ENCODE results near the gene PLCB1. TPM values are rescaled to one million over a fixed set of nuclear protein-coding genes. Genes with fewer than 3 reads are reported as not detected.

PLCB1 gene
- total and polyA plus RNA-seq, 4 donors: 1.6 to 43.8 (median 6.1) TPM

GRCh38 chr20:8635048-8635572, 503.0 kb downstream of the PLCB1 start:
- H3K27me3 ChIP-seq (ENCODE audit: control insufficient read depth in 3 of 3, insufficient read depth in 3 of 3, low read length in 2 of 3): no peaks in the 10 kb centered on the region
- H3K4me3 ChIP-seq: no peak overlapping the region
- H3K9me3 ChIP-seq (ENCODE audit: control insufficient read depth in 4 of 4, insufficient read depth in 3 of 4, low read length in 3 of 4): no peaks in the 10 kb centered on the region
- TF ChIP-seq CTCF (IDR thresholded peaks at IDR 0.05; ENCODE audit: control extremely low read depth, extremely low read depth): no peak
- no peak overlapping the region for H3K27ac ChIP-seq (ENCODE audit: low read depth in 1 of 2, low read length in 1 of 2)
- WGBS, 2 donors: 90 to 92% methylated on average over 4 of the region's 4 CpGs
- no peak for ATAC-seq (ENCODE audit: insufficient read depth, low FRiP score)
- no peaks in the 10 kb centered on the region for H3K36me3 ChIP-seq (ENCODE audit: control insufficient read depth in 4 of 4, insufficient read depth in 4 of 4, low read length in 4 of 4)
- H3K4me1 ChIP-seq (ENCODE audit: control insufficient read depth in 5 of 5, insufficient read depth in 5 of 5, low read length in 5 of 5): no peaks in the 10 kb centered on the region
- H3K9ac ChIP-seq (ENCODE audit: insufficient read depth in 1 of 2, low read length in 2 of 2): no peak overlapping the region
- DNase-seq: no peak

GRCh38 chr20:8635837-8636236, 503.8 kb downstream of the PLCB1 start:
- WGBS, 2 donors: 90 to 95% methylated on average over 2 of the region's 2 CpGs
- no peak overlapping the region for H3K27ac ChIP-seq (ENCODE audit: low read depth in 1 of 2, low read length in 1 of 2)
- ATAC-seq (ENCODE audit: insufficient read depth, low FRiP score) (no peak), DNase-seq (no peak)
- H3K27me3 ChIP-seq (ENCODE audit: control insufficient read depth in 3 of 3, insufficient read depth in 3 of 3, low read length in 2 of 3): no peaks in the 10 kb centered on the region
- no peaks in the 10 kb centered on the region for H3K4me1 ChIP-seq (ENCODE audit: control insufficient read depth in 5 of 5, insufficient read depth in 5 of 5, low read length in 5 of 5)
- H3K36me3 ChIP-seq (ENCODE audit: control insufficient read depth in 4 of 4, insufficient read depth in 4 of 4, low read length in 4 of 4): no peaks in the 10 kb centered on the region
- H3K4me3 ChIP-seq: no peak overlapping the region
- H3K9me3 ChIP-seq (ENCODE audit: control insufficient read depth in 4 of 4, insufficient read depth in 3 of 4, low read length in 3 of 4): no peaks in the 10 kb centered on the region
- no peak overlapping the region for H3K9ac ChIP-seq (ENCODE audit: insufficient read depth in 1 of 2, low read length in 2 of 2)
- no peak for TF ChIP-seq CTCF (IDR thresholded peaks at IDR 0.05; ENCODE audit: control extremely low read depth, extremely low read depth)

GRCh38 chr20:8639112-8639778, 507.2 kb downstream of the PLCB1 start:
- H3K4me3 ChIP-seq: no peak overlapping the region
- no peaks in the 10 kb centered on the region for H3K9me3 ChIP-seq (ENCODE audit: control insufficient read depth in 4 of 4, insufficient read depth in 3 of 4, low read length in 3 of 4)
- no peak for TF ChIP-seq CTCF (IDR thresholded peaks at IDR 0.05; ENCODE audit: control extremely low read depth, extremely low read depth)
- ATAC-seq (ENCODE audit: insufficient read depth, low FRiP score): no peak
- WGBS, 2 donors: 88 to 91% methylated on average over 4 of the region's 4 CpGs
- H3K4me1 ChIP-seq (ENCODE audit: control insufficient read depth in 5 of 5, insufficient read depth in 5 of 5, low read length in 5 of 5): no peaks in the 10 kb centered on the region
- DNase-seq: no peak
- no peak overlapping the region for H3K9ac ChIP-seq (ENCODE audit: insufficient read depth in 1 of 2, low read length in 2 of 2)
- no peak overlapping the region for H3K27ac ChIP-seq (ENCODE audit: low read depth in 1 of 2, low read length in 1 of 2)
- no peaks in the 10 kb centered on the region for H3K36me3 ChIP-seq (ENCODE audit: control insufficient read depth in 4 of 4, insufficient read depth in 4 of 4, low read length in 4 of 4)
- no peaks in the 10 kb centered on the region for H3K27me3 ChIP-seq (ENCODE audit: control insufficient read depth in 3 of 3, insufficient read depth in 3 of 3, low read length in 2 of 3)

- H3K4me1 ChIP-seq (ENCODE audit: control insufficient read depth in 5 of 5, insufficient read depth in 5 of 5, low read length in 5 of 5): no peaks in the 10 kb centered on the region
- no peak for TF ChIP-seq CTCF (IDR thresholded peaks at IDR 0.05; ENCODE audit: control extremely low read depth, extremely low read depth)
- ATAC-seq (ENCODE audit: insufficient read depth, low FRiP score) (no peak), DNase-seq (no peak)
- no peaks in the 10 kb centered on the region for H3K27me3 ChIP-seq (ENCODE audit: control insufficient read depth in 3 of 3, insufficient read depth in 3 of 3, low read length in 2 of 3)
- 85 to 87% methylated on average over 4 of the region's 4 CpGs for WGBS, 2 donors
- no peak overlapping the region for H3K4me3 ChIP-seq
- no peak overlapping the region for H3K9ac ChIP-seq (ENCODE audit: insufficient read depth in 1 of 2, low read length in 2 of 2)
- H3K27ac ChIP-seq (ENCODE audit: low read depth in 1 of 2, low read length in 1 of 2): no peak overlapping the region
- no peaks in the 10 kb centered on the region for H3K36me3 ChIP-seq (ENCODE audit: control insufficient read depth in 4 of 4, insufficient read depth in 4 of 4, low read length in 4 of 4)
- H3K9me3 ChIP-seq (ENCODE audit: control insufficient read depth in 4 of 4, insufficient read depth in 3 of 4, low read length in 3 of 4): no peaks in the 10 kb centered on the region
Observed at GRCh38 chr20:8640461-8640860, 508.4 kb downstream of the PLCB1 start.
